Measurements from ENCODE around the gene SCART1. TPM values are rescaled to one million over a fixed set of nuclear protein-coding genes. Genes with fewer than 3 reads are reported as not detected.

The SCART1 gene
- total and polyA plus RNA-seq, 4 donors, result 0.33 to 4.8 (median 2.0) TPM

- no peak overlapping the region for H3K27ac ChIP-seq (ENCODE audit: low read depth in 1 of 2, low read length in 1 of 2)
Observed at GRCh38 chr10:133446979-133447378, 6.8 kb upstream of the SCART1 start.

DNA sequence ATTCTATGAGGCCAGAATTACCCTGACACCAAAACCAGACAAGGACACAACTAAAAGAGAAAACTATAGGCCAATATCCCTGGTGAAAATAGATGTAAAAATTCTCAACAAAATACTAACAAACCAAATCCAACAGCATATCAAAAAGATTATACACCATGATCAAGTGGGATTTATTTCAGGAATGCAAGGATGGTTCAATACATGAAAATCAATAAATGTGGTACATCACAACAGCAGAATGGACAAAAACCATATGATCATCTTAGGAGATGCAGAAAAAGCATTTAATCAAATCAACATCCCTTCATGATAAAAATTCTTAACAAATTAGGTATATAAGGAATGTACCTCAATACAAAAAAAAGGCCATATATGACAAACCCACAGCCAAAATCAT lies 5.6 kb upstream of the SCART1 start:
- ATAC-seq (ENCODE audit: insufficient read depth, low FRiP score) (no peak), DNase-seq (no peak)
- Histone ChIP-seq H3K27ac (ENCODE audit: low read depth in 1 of 2, low read length in 1 of 2) (no peak overlapping the region), H3K9ac (ENCODE audit: insufficient read depth in 1 of 2, low read length in 2 of 2) (no peak overlapping the region), H3K9me3 (ENCODE audit: control insufficient read depth in 4 of 4, insufficient read depth in 3 of 4, low read length in 3 of 4) (peaks cover 4 to 25% (median 14%) of the 10 kb centered on the region in 4 donors), H3K4me3 (no peak overlapping the region), H3K4me1 (ENCODE audit: control insufficient read depth in 5 of 5, insufficient read depth in 5 of 5, low read length in 5 of 5) (no peaks in the 10 kb centered on the region), H3K27me3 (ENCODE audit: control insufficient read depth in 3 of 3, insufficient read depth in 3 of 3, low read length in 2 of 3) (no peaks in the 10 kb centered on the region), H3K36me3 (ENCODE audit: control insufficient read depth in 4 of 4, insufficient read depth in 4 of 4, low read length in 4 of 4) (no peaks in the 10 kb centered on the region)
- TF ChIP-seq, protein P1, sequence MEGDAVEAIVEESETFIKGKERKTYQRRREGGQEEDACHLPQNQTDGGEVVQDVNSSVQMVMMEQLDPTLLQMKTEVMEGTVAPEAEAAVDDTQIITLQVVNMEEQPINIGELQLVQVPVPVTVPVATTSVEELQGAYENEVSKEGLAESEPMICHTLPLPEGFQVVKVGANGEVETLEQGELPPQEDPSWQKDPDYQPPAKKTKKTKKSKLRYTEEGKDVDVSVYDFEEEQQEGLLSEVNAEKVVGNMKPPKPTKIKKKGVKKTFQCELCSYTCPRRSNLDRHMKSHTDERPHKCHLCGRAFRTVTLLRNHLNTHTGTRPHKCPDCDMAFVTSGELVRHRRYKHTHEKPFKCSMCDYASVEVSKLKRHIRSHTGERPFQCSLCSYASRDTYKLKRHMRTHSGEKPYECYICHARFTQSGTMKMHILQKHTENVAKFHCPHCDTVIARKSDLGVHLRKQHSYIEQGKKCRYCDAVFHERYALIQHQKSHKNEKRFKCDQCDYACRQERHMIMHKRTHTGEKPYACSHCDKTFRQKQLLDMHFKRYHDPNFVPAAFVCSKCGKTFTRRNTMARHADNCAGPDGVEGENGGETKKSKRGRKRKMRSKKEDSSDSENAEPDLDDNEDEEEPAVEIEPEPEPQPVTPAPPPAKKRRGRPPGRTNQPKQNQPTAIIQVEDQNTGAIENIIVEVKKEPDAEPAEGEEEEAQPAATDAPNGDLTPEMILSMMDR (IDR thresholded peaks at IDR 0.05; ENCODE audit: control extremely low read depth, extremely low read depth), result no peak

More at GRCh38 chr10:133446979-133447378, 6.8 kb upstream of the SCART1 start:
- WGBS, 2 donors, result 82 to 85% methylated on average over 11 of the region's 11 CpGs
- Histone ChIP-seq H3K9ac (ENCODE audit: insufficient read depth in 1 of 2, low read length in 2 of 2) (no peak overlapping the region), H3K36me3 (ENCODE audit: control insufficient read depth in 4 of 4, insufficient read depth in 4 of 4, low read length in 4 of 4) (no peaks in the 10 kb centered on the region), H3K4me1 (ENCODE audit: control insufficient read depth in 5 of 5, insufficient read depth in 5 of 5, low read length in 5 of 5) (no peaks in the 10 kb centered on the region), H3K27me3 (ENCODE audit: control insufficient read depth in 3 of 3, insufficient read depth in 3 of 3, low read length in 2 of 3) (no peaks in the 10 kb centered on the region), H3K9me3 (ENCODE audit: control insufficient read depth in 4 of 4, insufficient read depth in 3 of 4, low read length in 3 of 4) (peaks cover 4 to 25% (median 14%) of the 10 kb centered on the region in 4 donors), H3K4me3 (no peak overlapping the region)
- DNase-seq (no peak), ATAC-seq (ENCODE audit: insufficient read depth, low FRiP score) (no peak)
- TF ChIP-seq, protein P1 (IDR thresholded peaks at IDR 0.05; ENCODE audit: control extremely low read depth, extremely low read depth), result no peak

GRCh38 chr10:133451346-133451745 lies 2.4 kb upstream of the SCART1 start:
- TF ChIP-seq, protein P1 (IDR thresholded peaks at IDR 0.05; ENCODE audit: control extremely low read depth, extremely low read depth), result no peak
- ATAC-seq (ENCODE audit: insufficient read depth, low FRiP score) (no peak), DNase-seq (no peak)
- Histone ChIP-seq H3K9ac (ENCODE audit: insufficient read depth in 1 of 2, low read length in 2 of 2) (no peak overlapping the region), H3K27me3 (ENCODE audit: control insufficient read depth in 3 of 3, insufficient read depth in 3 of 3, low read length in 2 of 3) (no peaks in the 10 kb centered on the region), H3K4me1 (ENCODE audit: control insufficient read depth in 5 of 5, insufficient read depth in 5 of 5, low read length in 5 of 5) (no peaks in the 10 kb centered on the region), H3K9me3 (ENCODE audit: control insufficient read depth in 4 of 4, insufficient read depth in 3 of 4, low read length in 3 of 4) (peaks cover 4 to 19% (median 7%) of the 10 kb centered on the region in 4 donors), H3K4me3 (no peak overlapping the region), H3K27ac (ENCODE audit: low read depth in 1 of 2, low read length in 1 of 2) (no peak overlapping the region), H3K36me3 (ENCODE audit: control insufficient read depth in 4 of 4, insufficient read depth in 4 of 4, low read length in 4 of 4) (no peaks in the 10 kb centered on the region)
- 64 to 74% methylated on average over 4 of the region's 4 CpGs for WGBS, 2 donors

GRCh38 chr10:133452453-133452852 lies 1.3 kb upstream of the SCART1 start:
- no peak overlapping the region for H3K9ac ChIP-seq (ENCODE audit: insufficient read depth in 1 of 2, low read length in 2 of 2)
- no peak for ATAC-seq (ENCODE audit: insufficient read depth, low FRiP score)
- H3K4me1 ChIP-seq (ENCODE audit: control insufficient read depth in 5 of 5, insufficient read depth in 5 of 5, low read length in 5 of 5), result no peaks in the 10 kb centered on the region
- TF ChIP-seq, protein P1 (IDR thresholded peaks at IDR 0.05; ENCODE audit: control extremely low read depth, extremely low read depth), result no peak
- WGBS, 2 donors, result 80 to 83% methylated on average over 4 of the region's 4 CpGs
- no peaks in the 10 kb centered on the region for H3K36me3 ChIP-seq (ENCODE audit: control insufficient read depth in 4 of 4, insufficient read depth in 4 of 4, low read length in 4 of 4)
- H3K4me3 ChIP-seq, result no peak overlapping the region
- no peaks in the 10 kb centered on the region for H3K27me3 ChIP-seq (ENCODE audit: control insufficient read depth in 3 of 3, insufficient read depth in 3 of 3, low read length in 2 of 3)
- peaks cover 0 to 16% (median 4%) of the 10 kb centered on the region in 4 donors for H3K9me3 ChIP-seq (ENCODE audit: control insufficient read depth in 4 of 4, insufficient read depth in 3 of 4, low read length in 3 of 4)
- no peak overlapping the region for H3K27ac ChIP-seq (ENCODE audit: low read depth in 1 of 2, low read length in 1 of 2)
- no peak for DNase-seq
